Activated CD8-positive, alpha-beta memory T cell treated with anti-CD3 and anti-CD28 coated beads, Interleukin-2, amount 50 U/mL, for 4 hours (primary cell): ENCODE measurements around the gene STXBP5.
"Not testable (repeated sequence)": the region's sequence is repeated elsewhere in the genome, so short reads cannot be mapped to it uniquely, and the experiment has no call there.

Source experiments
- DNase-seq: peaks from one replicate; pipeline ENCODE4 v3.0.0-alpha.2; 2020

The STXBP5 gene

DNA sequence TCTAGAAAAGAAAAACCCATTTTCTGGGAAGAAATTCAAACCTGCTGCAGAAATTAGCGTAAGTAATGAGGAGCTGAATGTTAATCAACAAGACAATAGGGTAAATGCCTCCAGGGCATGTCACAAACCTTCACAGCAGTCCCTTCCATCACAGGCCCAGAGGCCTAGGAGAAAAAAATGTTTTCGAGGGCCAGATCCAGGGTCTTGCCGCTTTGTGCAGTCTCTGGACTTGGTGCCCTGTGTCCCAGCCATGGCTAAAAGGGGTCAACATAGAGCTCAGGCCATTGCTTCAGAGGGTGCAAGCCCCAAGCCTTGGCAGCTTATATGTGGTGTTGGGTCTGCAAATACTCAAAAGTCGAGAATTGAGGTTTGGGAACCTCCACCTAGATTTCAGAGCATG lies 99.8 kb downstream of the STXBP5 start:
- no peak for DNase-seq

DNA sequence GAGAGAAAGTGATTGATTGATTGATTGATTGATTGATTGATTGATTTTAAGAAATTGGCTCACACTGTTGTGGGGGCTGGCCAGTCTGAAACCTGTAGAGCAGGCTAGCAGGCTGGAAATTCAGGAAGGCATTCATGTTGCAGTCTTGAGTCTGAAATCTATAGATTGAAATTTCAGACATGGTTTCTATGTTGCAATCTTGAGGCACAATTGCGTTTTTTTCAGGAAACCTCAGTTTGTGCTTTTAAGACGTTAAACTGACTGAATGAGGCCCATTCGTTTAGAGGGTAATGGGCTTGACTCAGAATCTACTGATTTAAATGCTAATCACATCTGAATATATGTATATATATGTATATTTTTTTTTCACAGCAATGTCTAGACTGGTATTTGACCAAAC lies 106.3 kb downstream of the STXBP5 start:
- no peak for DNase-seq

DNA sequence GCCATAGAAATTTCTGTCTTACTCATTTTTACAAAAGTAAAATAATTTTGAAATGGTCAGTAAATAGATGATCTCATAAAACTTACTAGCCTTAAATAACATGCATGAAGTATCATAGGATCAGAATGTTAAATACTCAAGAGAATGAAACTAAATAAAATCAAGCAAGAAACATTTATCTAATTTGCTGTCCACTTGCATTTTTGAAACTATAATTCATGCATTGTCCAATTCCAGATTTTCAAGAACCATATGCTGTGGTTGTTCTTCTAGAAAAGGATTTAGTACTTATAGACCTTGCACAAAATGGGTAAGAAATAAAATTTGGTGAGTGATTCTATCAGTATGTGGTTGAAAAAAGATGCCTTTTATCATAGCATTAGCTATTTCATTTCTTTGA lies 107.0 kb downstream of the STXBP5 start:
- no peak for DNase-seq

DNA sequence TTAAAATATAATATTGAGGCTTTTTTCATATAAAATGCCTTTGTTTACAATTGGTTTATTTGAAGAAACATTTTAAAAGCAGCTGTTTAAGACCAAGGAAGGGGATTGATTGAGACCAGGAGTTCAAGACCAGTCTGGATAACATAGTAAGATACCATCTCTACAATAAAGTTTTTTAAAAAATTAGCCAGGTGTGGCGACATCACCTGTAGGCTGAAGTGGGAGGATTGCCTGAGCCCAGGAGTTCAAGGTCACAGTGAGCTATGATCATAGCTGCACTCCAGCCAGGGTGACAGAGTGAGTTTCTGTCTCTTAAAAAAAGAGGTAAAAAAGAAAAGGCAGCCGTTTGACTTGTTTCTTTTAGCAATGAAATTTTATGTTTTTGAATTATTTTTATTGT lies 117.0 kb downstream of the STXBP5 start:
- no peak for DNase-seq

DNA sequence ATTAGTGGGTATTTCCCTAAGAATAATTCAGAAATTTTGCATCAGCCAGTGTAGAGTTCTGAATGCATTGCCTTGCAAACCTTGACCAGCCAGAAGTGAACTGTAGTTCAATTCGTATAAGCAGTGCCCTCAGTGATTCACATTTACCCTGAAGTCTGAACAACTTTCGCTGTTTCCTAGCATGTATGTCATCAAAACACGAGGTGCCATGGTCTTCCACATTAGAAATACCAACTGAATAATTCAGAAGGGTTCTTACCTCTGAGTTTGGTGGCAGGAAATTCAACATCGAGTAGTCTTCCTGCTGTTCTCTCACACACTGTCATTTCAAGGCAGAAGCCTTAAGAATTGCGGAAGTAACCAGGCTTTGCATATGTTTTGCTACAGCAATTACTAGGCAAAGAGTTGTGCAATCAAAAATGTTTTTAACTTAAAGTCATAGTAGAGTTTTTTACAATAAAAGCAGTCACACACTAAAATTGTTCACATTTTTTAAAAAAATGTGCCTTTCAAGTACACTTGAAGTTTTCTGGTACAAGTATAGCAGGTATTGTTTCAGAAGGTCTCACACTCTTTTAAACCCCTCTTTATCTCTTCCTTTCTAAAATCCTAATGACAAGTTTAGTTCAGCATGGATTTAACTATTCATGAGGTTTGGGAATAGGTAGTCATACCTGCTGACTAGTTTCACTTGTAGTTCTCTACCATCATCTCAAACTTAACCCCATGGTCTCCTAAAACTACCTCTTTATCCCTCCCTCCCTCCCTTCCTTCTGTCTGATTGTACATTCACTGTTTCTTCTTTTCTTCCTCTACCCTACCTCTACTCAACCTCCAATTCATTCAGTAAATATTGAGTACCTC lies 118.3 kb downstream of the STXBP5 start:
- DNase-seq: no peak

DNA sequence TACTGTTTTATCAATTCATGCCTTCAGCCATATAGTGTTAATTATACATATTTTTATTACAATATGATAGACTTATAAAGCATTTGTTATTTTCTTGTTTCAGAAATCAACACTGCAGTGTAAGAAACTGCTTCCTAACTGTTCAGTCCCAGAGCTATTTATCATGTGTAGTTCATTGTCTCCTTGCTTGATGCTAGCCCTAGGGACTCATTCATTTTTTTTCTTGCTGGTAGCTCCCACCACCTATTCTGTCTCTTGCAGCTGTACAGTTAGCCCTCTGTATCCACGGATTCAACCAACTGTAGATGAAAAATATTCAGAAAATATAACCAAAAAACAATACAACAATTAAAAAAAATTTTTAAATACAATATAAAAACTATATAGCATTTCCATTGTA lies 121.3 kb downstream of the STXBP5 start:
- DNase-seq: no peak

DNA sequence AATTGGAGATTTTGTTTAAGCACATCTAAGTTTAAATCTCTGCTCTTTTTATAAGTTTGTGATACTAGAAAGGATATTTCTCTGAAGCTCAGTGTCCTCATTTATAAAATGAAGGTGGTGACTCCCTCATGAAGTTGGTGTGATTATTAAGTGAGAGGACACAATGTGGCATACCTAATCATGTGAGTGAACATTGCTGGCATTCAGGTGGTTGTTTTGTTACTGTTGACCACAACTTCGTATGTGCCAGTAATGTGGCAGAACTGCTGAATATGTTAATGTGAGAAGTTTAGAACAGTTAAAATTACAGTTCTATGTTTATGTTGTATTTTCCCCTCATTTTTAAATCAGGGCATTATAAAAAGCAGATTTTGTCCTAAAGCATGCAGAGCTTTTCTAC lies 127.2 kb downstream of the STXBP5 start:
- DNase-seq: no peak

DNA sequence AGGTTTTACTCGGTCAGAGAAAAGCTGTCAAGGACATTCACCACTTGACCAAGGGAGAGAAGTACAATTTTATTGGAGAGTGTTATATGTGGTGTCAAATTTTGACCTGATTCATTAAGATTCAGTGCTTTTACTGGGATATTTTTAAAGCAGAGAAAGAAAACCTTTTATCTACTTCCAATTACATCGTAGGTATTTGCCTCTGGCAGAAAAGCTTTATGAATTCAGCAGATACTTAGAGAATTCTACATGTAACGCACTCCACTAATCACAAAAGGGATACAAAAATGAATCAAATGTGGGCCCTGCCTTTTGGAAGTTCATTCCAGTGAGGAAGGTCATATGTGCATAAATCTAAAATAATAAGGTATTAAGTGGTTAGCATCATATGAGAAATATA lies 133.7 kb downstream of the STXBP5 start:
- DNase-seq: no peak

DNA sequence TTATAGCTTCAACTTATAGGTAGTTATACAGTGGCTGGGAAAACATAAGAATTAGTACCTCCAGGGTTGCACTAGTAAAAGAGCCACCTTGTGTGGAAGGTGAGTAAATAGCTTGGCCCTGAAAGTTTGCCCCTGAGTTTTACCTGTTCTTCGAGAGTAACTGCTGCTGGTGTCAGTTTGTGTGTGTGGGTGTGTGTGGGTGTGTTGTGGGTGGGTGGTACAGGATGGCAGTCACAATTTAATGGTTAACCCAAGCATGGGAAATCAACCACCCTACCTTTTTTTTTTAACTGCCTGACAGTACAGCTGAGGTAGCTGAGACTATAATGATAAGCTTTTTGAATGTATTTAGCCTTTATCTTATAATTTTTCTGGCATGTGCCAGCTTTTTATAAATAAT lies 137.3 kb downstream of the STXBP5 start:
- DNase-seq: no peak

DNA sequence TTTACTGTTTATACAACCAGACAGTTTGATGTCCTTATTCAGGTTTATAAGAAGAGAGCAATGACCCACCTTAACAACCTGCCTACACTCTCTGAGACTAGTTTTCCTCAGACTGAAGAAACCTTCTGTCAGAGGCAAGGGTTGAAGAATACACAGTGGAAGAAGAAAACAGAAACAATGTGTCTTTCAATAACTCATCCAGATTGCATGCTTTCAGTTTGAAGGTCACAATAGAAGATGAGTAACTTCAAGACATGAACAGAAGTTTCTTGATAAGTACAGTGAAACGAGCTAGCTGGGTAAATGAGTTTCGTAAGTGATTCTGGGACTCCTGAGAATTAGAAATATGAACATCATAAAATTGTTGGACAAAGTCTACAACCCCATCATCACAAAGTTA lies 141.7 kb downstream of the STXBP5 start:
- no peak for DNase-seq

DNA sequence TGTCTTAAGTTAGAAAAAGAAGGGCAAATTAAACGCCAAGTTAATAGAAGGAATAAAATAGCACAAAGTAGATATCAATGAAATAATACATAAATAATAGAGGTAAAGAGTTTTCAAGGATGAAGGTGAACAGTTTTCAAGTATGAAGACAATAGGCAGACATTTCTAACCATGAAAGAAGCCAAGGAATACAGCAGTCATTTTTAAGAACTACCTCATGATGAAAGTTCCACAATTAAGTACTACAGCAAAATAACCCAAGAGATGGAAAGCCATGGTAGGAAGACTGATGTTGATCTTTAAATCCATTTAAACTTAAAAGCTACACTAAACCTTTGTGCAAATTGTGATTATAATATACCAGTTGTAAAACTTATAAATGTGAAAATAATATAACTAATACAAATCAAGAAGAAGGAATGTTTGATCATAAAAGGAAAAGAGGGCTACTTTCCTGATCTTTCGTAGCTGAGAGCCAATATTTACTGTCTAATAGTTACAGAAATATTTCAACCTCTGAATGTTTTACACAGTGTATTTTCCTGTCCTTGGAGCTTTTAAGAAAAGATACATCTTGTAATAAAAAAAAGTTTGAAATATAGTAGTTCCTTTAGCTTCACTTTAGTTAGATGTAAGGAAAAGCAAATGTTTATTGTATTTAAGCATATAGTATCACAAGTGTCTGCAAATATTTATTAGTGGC lies 143.1 kb downstream of the STXBP5 start:
- no peak for DNase-seq

DNA sequence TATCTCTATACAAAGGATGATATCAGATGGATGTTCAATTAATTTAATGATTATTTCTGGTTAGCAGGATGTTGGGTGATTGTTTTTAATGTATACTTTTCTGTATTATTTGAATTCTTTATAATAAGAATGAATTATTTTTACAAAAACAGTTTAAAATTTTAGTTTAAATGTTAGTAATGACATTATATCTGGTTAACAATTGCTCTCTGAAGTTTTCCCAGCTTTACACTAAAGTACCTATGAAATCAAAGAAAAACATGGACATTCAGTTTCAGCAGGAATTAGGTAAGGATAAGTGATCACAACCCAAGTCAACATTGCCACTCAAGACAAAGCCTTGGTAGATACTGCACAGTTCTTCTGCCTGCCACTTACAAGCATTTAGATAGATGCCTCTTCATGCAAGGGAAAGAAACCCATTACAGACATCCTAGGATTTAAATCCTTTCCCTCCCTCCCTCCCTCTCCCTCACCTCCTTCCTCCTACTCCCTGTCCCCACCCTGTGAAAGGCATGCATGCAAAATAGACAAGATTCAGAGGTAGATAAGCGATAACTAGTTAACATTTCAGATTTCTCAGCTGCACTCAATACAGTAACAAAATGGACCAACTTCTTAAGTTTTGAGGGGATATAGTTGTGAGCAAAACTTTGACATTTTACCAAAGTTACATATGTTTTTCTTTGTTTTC lies 143.8 kb downstream of the STXBP5 start:
- DNase-seq: no peak

DNA sequence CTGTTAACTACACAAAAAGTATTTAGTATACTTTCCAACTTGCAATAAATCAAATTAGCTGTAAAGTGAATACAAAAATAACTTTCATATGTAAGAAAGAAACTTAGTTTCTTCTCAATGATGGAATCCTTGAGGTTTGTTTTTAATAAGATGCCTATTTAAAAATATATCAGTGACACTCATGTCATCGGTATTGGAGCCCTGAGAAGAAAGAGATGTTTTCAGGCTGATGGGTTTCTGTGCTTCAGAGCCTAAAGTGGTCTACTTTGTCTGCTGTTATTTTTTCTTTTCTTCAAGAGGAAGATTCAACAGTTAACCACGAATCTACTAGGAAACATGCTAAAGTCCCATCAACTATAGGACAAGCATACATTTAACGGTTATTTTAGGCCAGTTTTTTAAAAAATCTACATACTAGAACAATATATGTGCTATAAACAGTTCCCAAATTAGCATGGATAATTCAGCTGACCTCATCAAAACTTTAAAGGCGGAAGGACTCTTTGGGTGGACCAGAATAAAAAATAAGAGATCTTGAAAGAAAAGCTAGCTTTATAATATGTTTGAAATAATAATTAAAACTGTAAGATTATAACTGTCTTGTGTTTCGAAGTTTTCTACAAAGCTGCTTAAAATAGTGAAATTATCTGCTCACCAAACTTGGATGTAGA lies 157.2 kb downstream of the STXBP5 start:
- no peak for DNase-seq

DNA sequence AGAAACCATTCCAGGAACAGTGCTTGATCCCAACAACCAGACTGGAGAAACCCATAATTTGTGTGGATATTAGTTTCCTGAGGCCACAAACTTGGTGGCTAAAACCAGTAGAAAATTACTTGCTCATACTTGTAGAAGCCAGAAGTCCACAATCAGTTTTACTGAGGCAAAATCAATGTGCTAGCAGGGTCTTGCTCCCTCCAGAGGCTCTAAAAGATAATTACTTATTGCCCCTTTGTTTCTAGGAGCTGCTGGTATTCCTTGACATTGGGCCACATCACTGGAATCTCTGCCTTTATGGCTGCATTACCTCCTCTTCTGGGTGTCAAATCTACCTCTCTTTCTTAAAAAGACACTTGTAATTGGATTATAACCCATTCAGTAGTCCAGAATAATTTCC lies 162.1 kb downstream of the STXBP5 start:
- DNase-seq: no peak

DNA sequence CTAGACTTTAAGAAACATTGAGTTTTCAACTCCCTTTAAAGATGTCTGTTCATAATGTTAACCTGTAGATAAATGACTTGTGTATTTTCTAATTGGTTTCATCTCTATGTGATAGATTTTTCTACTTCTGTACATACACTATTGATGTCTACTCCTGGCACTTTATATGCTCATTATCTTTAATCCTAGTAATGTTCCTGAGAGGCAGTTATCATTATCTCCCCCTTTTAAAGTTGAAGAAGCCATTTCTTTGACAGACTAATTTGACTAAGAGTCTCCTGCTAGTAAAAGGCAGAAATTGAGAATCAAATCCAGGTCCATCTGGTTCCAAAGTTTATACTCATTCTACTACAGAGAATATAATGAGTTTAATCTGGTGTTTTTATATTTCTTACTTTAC lies 167.1 kb downstream of the STXBP5 start:
- DNase-seq: no peak

DNA sequence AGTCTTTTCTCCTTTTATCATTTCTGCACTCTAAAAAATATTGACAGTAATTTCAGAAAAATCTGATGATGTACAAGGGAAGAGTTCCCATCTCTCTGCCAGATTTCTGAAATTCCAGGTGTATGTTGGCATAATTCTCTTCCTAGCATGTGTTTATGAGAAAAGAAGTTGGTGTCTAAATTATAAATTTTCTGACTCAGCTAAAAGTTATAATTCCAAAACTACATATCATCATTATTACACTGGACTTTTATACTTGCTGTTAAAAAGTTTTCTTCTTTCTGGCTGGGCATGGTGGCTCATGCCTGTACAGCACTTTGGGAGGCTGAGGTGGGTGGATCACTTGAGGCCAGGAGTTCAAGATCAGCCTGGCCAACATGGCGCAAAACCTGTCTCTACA lies 168.6 kb downstream of the STXBP5 start:
- no peak for DNase-seq

DNA sequence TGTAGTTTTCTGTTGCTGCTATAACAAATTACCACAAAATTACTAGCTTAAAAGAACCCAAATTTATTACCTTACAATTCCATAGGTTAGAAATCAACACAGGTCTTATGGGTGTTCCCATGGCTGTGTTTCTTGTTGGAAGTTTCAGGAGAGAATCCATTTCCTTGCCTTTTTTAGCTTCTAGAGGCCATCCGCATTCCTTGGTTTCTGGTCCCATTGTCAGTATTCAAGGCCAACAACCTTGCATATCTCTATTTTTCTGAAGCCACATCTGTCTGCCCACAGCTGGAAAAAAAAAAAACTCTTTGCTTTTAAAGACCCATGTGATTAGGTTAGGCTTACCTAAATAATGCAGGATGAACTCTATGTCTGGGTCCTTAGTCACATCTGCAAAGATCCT lies 174.6 kb downstream of the STXBP5 start:
- DNase-seq: no peak

DNA sequence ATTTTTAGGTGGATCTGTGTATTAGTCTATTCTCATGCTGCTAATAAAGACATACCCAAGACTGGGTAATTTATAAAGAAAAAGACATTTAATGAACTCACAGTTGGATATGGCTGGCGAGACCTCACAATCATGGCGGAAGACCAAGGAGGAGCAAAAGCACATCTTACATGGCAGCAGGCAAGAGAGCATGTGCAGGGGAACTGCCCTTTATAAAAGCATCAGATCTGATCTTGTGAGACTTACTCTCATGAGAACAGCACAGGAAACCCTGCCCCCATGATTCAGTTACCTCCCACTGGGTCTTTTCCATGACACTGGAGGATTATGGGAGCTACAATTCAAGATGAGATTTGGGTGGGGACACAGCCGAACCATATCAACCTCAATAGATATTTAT lies 176.6 kb downstream of the STXBP5 start:
- not testable (repeated sequence) for DNase-seq

DNA sequence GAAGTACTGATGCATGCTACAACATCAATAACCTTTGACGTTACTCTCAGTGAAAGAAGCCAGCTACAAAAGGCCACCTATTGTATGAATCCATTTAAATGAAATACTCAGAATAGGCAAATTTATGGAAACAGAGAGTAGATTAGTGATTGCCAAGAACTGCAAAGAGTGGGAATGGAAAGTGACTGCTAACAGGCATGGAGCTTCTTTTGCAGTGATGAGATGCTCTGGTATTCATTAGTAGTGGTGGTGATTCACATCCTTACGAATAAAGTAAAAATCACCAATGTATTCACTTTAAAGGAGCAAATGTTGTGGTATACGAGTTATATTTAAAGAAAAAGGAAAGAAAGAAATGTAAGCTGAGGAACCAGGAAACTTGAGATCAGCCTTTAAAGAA lies 177.5 kb downstream of the STXBP5 start:
- no peak for DNase-seq

DNA sequence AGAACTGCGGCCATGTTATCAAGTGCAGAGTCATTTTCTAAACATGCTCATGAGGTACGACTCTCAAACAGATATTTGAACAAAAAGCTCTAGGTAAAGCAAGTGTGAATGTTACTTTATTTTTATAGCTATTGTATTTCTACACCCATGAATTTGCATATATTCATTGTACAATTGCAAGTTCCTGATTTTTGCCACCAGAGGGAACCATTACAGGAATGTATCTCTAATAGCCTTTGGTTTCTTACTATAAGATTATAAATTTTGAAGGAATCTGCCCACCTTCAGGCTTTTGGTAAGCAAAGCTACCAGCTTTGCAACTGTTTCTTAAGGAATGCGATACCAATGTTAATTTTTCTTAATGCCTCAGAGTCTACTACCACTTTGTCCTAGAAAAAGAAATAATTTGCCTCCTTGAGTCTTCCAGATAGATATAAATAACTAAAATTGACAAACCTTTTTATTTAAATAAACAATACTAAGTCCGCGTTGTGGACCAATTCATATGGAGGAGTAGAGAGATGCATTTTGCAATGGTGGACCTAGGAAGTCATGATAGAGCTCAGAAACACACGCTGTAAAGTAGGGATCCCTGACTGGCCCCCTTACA lies 178.8 kb downstream of the STXBP5 start:
- DNase-seq: no peak

DNA sequence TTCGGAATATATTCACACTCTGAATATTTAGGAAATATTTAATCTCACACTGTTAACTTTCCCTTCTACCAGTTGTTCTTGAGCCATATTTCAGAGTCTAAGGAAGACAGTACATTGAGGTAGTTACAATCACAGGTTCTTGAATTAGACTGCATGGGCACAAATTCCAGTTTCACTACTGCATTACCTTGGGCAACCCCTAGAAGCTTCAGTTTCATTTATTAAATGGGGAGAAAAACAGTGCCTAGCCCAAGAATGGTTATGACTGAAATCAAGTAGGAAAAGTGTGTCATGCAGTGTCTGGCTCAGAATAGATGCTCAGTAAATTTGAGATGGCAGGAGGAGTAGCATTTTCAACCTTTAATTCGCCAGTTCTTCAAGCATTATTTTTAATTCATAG lies 179.8 kb downstream of the STXBP5 start:
- no peak for DNase-seq

DNA sequence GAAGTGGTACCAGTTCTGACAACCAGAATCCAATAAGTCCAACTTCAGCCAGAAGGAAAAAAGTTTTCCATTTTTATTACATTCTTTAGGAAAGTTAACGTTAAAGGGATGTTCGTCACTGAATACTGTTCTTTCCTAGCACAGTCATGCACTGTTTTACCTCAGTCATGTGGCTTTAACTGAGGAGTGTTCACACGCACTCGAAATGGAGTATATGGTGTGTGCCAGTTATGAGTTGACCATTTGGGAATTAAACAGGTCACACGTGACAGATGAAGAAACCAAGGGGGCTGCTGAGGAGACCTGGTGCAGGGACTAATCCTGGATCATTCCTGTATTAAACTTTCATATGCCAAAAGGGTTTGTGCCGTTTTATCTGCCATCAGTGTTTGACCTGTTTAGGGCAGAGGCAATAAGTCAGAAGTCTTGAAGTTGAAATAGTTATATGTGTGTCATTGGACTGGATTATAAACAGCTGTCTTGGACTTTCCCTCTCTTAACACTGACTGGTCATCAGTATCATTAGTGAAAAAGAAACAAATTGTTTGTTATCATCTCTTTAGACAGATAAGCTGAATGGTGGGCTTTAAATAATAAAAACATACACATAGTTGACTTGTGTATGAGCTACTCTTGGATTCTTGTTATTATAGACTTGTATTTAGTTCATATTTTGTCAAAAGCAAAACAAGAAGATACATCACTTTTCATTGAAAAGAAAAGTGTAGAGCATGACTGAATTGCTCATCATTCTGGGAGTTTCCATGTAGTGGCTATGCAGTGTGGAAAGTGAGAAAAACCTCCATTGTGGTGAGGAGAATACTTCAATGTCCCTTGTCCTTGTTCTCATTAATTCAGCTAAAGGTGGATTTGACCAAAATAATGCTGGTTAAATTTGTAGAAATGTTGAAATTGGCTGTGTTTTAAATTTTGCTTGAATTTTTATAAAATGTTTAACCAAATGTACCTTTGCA lies 180.8 kb downstream of the STXBP5 start:
- no peak for DNase-seq
